ENCODE measurements around the gene LYPLAL1.
"Not testable (repeated sequence)": the region's sequence is repeated elsewhere in the genome, so short reads cannot be mapped to it uniquely, and the experiment has no call there.

LYPLAL1 gene

DNA sequence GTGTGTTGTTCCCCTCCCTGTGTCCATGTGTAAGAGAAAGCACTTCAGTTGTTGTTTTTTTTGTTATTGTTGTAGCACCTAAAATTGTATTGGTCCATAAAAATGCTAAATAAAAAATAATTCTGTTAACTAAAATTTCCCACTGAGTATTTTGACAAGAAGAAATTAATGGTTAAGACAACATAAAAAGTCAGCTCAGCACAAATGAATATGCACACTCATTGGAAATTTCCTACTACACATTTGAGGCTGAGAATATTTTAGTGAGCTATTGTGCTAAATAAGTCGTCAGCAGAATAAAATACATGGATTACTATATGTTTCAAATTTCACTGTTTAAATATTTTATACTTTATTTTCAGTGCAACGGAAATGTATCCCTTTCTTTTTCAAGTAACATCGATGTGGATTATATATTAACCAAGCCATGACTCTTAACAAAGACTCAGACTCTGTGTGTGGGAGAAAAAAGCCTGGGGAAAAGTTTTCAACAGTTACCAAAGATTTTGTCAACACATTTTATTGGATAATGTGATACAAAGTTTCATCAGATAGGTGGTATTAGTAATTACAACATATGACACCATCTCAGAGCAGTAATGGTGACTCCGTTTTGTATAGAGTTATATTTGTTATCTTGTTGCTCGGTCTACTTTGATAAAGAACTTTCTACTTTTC lies 63.4 kb downstream of the LYPLAL1 start:
- Histone ChIP-seq H3K4me2 (ENCODE audit: low read length) (no peak overlapping the region), H2AFZ (ENCODE audit: low read depth, low read length) (no peak overlapping the region), H3K27me3 (ENCODE audit: low read depth, low read length) (no peaks in the 10 kb centered on the region), H3K79me2 (ENCODE audit: low read length) (no peaks in the 10 kb centered on the region), H3K9ac (ENCODE audit: low read length) (no peak overlapping the region), H3K36me3 (replicated peaks; ENCODE audit: low read depth, low read length) (no peaks in the 10 kb centered on the region), H3K27ac (ENCODE audit: low read length) (no peak overlapping the region), H3K9me3 (ENCODE audit: insufficient read depth, low read length) (no peaks in the 10 kb centered on the region), H3K4me3 (ENCODE audit: low read length) (no peak overlapping the region), H3K4me1 (ENCODE audit: low read length) (no peaks in the 10 kb centered on the region), H4K20me1 (ENCODE audit: insufficient read depth, low read length) (no peaks in the 10 kb centered on the region)
- no peak for TF ChIP-seq EZH2phosphoT487 (IDR thresholded peaks at IDR 0.05; ENCODE audit: low read depth)
- TF ChIP-seq, protein P1, sequence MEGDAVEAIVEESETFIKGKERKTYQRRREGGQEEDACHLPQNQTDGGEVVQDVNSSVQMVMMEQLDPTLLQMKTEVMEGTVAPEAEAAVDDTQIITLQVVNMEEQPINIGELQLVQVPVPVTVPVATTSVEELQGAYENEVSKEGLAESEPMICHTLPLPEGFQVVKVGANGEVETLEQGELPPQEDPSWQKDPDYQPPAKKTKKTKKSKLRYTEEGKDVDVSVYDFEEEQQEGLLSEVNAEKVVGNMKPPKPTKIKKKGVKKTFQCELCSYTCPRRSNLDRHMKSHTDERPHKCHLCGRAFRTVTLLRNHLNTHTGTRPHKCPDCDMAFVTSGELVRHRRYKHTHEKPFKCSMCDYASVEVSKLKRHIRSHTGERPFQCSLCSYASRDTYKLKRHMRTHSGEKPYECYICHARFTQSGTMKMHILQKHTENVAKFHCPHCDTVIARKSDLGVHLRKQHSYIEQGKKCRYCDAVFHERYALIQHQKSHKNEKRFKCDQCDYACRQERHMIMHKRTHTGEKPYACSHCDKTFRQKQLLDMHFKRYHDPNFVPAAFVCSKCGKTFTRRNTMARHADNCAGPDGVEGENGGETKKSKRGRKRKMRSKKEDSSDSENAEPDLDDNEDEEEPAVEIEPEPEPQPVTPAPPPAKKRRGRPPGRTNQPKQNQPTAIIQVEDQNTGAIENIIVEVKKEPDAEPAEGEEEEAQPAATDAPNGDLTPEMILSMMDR (IDR thresholded peaks at IDR 0.05; ENCODE audit: low read depth, low read length) = no peak

DNA sequence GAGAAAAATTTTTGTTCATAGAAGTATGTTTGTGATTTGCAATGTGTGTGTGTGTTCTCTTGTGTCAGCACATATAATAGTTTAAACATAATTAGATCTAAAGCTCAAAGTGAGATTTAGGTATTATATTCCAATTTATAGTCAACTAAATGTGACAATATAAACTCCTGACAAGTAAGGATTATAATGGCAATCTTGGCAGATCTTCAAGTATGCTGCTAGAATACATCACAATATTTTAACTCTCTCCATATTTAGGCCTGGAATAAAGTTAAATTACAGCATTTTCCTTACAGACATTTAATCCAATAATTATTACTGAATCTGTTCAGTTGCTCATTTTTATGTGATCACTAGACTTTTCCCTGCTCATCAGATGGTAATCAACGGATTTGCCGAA lies 65.8 kb downstream of the LYPLAL1 start:
- H4K20me1 ChIP-seq (ENCODE audit: insufficient read depth, low read length) = no peaks in the 10 kb centered on the region
- no peaks in the 10 kb centered on the region for H3K79me2 ChIP-seq (ENCODE audit: low read length)
- TF ChIP-seq, protein P1 (IDR thresholded peaks at IDR 0.05; ENCODE audit: low read depth, low read length) = no peak
- no peak for TF ChIP-seq EZH2phosphoT487 (IDR thresholded peaks at IDR 0.05; ENCODE audit: low read depth)
- H3K27ac ChIP-seq (ENCODE audit: low read length) = no peak overlapping the region
- H3K27me3 ChIP-seq (ENCODE audit: low read depth, low read length) = no peaks in the 10 kb centered on the region
- H3K9me3 ChIP-seq (ENCODE audit: insufficient read depth, low read length) = no peaks in the 10 kb centered on the region
- H3K4me3 ChIP-seq (ENCODE audit: low read length) = no peak overlapping the region
- no peak overlapping the region for H3K4me2 ChIP-seq (ENCODE audit: low read length)
- no peak overlapping the region for H3K9ac ChIP-seq (ENCODE audit: low read length)
- H3K4me1 ChIP-seq (ENCODE audit: low read length) = no peaks in the 10 kb centered on the region
- no peaks in the 10 kb centered on the region for H3K36me3 ChIP-seq (replicated peaks; ENCODE audit: low read depth, low read length)
- no peak overlapping the region for H2AFZ ChIP-seq (ENCODE audit: low read depth, low read length)

DNA sequence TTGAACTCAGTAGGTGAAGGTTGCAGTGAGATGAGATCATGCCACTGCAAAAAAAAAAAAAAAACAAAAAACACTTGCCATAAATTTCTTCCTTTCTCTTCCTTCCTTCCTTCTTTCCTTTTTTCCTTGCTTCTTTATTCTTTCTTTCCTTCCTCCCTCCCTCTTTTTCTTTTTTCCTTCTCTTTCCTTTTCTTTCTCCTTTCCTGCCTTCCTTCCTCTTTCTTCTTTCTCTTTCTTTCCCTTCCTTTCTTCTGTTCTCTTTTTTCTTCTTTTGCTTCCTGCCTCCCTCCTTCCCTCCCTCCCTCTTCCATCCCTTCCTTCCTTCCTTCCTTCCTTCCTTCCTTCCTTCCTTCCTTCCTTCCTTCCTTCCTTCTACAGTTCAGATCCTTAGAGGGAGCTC lies 71.2 kb downstream of the LYPLAL1 start:
- Histone ChIP-seq H4K20me1 (ENCODE audit: insufficient read depth, low read length) (no peaks in the 10 kb centered on the region), H3K79me2 (ENCODE audit: low read length) (no peaks in the 10 kb centered on the region), H3K4me2 (ENCODE audit: low read length) (no peak overlapping the region), H2AFZ (ENCODE audit: low read depth, low read length) (no peak overlapping the region), H3K9ac (ENCODE audit: low read length) (no peak overlapping the region), H3K27me3 (ENCODE audit: low read depth, low read length) (no peaks in the 10 kb centered on the region), H3K4me1 (ENCODE audit: low read length) (peaks cover 4% of the 10 kb centered on the region; the same call in 1 of the 2 replicates), H3K4me3 (ENCODE audit: low read length) (no peak overlapping the region), H3K9me3 (ENCODE audit: insufficient read depth, low read length) (no peaks in the 10 kb centered on the region), H3K27ac (ENCODE audit: low read length) (no peak overlapping the region), H3K36me3 (replicated peaks; ENCODE audit: low read depth, low read length) (no peaks in the 10 kb centered on the region)
- no peak for TF ChIP-seq EZH2phosphoT487 (IDR thresholded peaks at IDR 0.05; ENCODE audit: low read depth)
- TF ChIP-seq, protein P1 (IDR thresholded peaks at IDR 0.05; ENCODE audit: low read depth, low read length) = no peak

DNA sequence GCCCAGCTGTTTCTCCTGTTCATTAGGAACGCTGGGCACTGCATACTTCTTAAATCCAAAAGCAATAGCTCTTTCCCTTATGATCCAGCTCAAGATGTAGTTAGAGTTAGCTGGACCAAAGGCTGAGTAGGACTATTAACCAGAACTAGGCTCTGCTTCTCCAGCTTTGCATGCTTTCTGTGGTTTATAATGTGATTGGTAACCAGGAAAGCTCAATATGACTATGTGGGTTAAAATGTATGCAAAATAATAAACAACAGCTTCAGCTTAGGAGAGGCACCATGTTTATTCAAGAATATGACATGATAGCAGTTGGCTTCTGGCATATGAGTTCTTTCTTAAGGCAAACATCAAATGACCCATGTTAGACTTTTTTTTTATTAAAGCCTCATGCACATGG lies 73.8 kb downstream of the LYPLAL1 start:
- H2AFZ ChIP-seq (ENCODE audit: low read depth, low read length) = no peak overlapping the region
- H3K4me2 ChIP-seq (ENCODE audit: low read length) = no peak overlapping the region
- no peaks in the 10 kb centered on the region for H4K20me1 ChIP-seq (ENCODE audit: insufficient read depth, low read length)
- H3K9ac ChIP-seq (ENCODE audit: low read length) = no peak overlapping the region
- H3K79me2 ChIP-seq (ENCODE audit: low read length) = no peaks in the 10 kb centered on the region
- H3K27ac ChIP-seq (ENCODE audit: low read length) = no peak overlapping the region
- no peaks in the 10 kb centered on the region for H3K9me3 ChIP-seq (ENCODE audit: insufficient read depth, low read length)
- H3K36me3 ChIP-seq (replicated peaks; ENCODE audit: low read depth, low read length) = no peaks in the 10 kb centered on the region
- H3K4me1 ChIP-seq (ENCODE audit: low read length) = peaks cover 4% of the 10 kb centered on the region; the same call in 1 of the 2 replicates
- H3K4me3 ChIP-seq (ENCODE audit: low read length) = no peak overlapping the region
- H3K27me3 ChIP-seq (ENCODE audit: low read depth, low read length) = no peaks in the 10 kb centered on the region
- TF ChIP-seq, protein P1 (IDR thresholded peaks at IDR 0.05; ENCODE audit: low read depth, low read length) = no peak
- TF ChIP-seq EZH2phosphoT487 (IDR thresholded peaks at IDR 0.05; ENCODE audit: low read depth) = no peak

DNA sequence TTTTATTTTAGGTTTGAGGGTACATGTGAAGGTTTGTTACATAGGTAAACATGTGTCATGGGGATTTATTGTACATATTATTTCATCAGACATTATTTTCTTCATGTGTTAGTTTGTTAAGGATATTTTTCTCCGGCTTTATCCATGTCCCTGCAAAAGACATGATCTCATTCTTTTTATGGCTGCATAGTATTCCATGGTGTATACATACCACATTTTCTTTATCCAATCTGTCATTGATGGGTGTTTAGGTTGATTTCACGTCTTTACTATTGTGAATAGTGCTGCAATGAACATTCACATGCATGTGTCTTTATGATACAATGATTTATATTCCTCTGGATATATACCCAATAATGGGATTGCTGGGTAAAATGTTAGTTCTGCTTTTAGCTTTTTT lies 76.8 kb downstream of the LYPLAL1 start:
- not testable (repeated sequence) for H2AFZ ChIP-seq (ENCODE audit: low read depth, low read length); H3K27me3 ChIP-seq (ENCODE audit: low read depth, low read length); H4K20me1 ChIP-seq (ENCODE audit: insufficient read depth, low read length); H3K79me2 ChIP-seq (ENCODE audit: low read length); H3K9ac ChIP-seq (ENCODE audit: low read length); H3K27ac ChIP-seq (ENCODE audit: low read length); H3K4me2 ChIP-seq (ENCODE audit: low read length); H3K4me3 ChIP-seq (ENCODE audit: low read length); H3K4me1 ChIP-seq (ENCODE audit: low read length); H3K9me3 ChIP-seq (ENCODE audit: insufficient read depth, low read length); H3K36me3 ChIP-seq (replicated peaks; ENCODE audit: low read depth, low read length)

All from OCI-LY3 (cell line).